HepG2 (cell line): ENCODE measurements around the gene RBM26. TPM values are rescaled to one million over a fixed set of nuclear protein-coding genes. Genes with fewer than 3 reads are reported as not detected.

Experiments used
- ATAC-seq: fragments of 200-7000 bp; cut with Tn5 transposase; 3 replicates; pipeline ENCODE4 v1.9.1; 2020; ENCODE audit warnings: mild to moderate bottlenecking, moderate library complexity
- BruUV-seq: library from RNA; stranded (reverse); fragments of 400-500 nt; replicated peaks from 2 replicates; lab custom pipeline; 2021; lab: Mats Ljungman, UMichigan
- CTCF ChIA-PET: fragments of 300-600 bp; formaldehyde crosslinking; extraction: SDS; loops from one replicate; lab custom pipeline; 2021; ENCODE audit warnings: low total read pairs, inconsistent platforms, low intra/inter-chr PET ratio; lab: Yijun Ruan, JAX
- POLR2A ChIA-PET: fragments of 350-600 bp; sonication (Branson Sonifier 250); formaldehyde crosslinking; loops from one replicate; lab custom pipeline; 2020; ENCODE audit warnings: antibody characterized with exemption, inconsistent platforms; lab: Yijun Ruan, JAX
- DNase-seq: peaks from one replicate; pipeline ENCODE4 v3.0.0-alpha.2; 2015; ENCODE audit warnings: low spot score
- FAIRE-seq: peaks from 3 replicates; lab custom pipeline; 2011; peaks lifted over from hg19 to GRCh38; lab: Jason Lieb, UNC
- H2AFZ ChIP-seq: one replicate; pipeline ENCODE4 v1.6.1; 2011; ENCODE audit warnings: low read length, inconsistent platforms
- H3K27ac ChIP-seq: fragments of 300-600 bp; 3 replicates; pipeline ENCODE4 v1.8.0; 2011; ENCODE audit warnings: mixed run types, mild to moderate bottlenecking, mixed read lengths, low read length, inconsistent platforms; ENCODE audit not compliant: insufficient read depth; ENCODE audit errors: extremely low read length
- H3K27me3 ChIP-seq, 2 experiments: fragments of 200-600 bp in 1 of 2; 2 replicates in 1 of 2; 3 replicates in 1 of 2; pipeline versions ENCODE4 v1.6.0 to v1.8.0; 2011; ENCODE audit warnings: low read length in 2 of 2, mild to moderate bottlenecking in 2 of 2, moderate library complexity in 2 of 2, inconsistent platforms in 1 of 2; ENCODE audit not compliant: insufficient read depth in 2 of 2, control insufficient read depth in 1 of 2
- H3K36me3 ChIP-seq, 2 experiments: fragments of 200-600 bp in 1 of 2; replicated peaks in 1 of 2; 2 replicates in 1 of 2; 3 replicates in 1 of 2; pipeline versions ENCODE4 v1.5.1 to v1.8.0; 2011; ENCODE audit warnings: low read length in 2 of 2, inconsistent platforms in 1 of 2; ENCODE audit not compliant: insufficient read depth in 2 of 2, control insufficient read depth in 1 of 2
- H3K4me1 ChIP-seq: 2 replicates; pipeline ENCODE4 v1.5.1; 2012; ENCODE audit warnings: low read length, inconsistent platforms; ENCODE audit not compliant: insufficient read depth
- H3K4me2 ChIP-seq: 2 replicates; pipeline ENCODE4 v1.6.0; 2011; ENCODE audit warnings: low read depth, low read length, inconsistent platforms
- H3K4me3 ChIP-seq, 3 experiments: fragments of 200-600 bp in 1 of 3; sonication (generic), shearing (Covaris generic) in 1 of 3; replicated peaks in 1 of 3; 2 replicates each; pipeline ENCODE4 v1.5.1; 2011 to 2016; ENCODE audit warnings: low read length in 3 of 3, inconsistent platforms in 2 of 3, low read depth in 2 of 3, mild to moderate bottlenecking in 2 of 3, control low read depth in 1 of 3, mixed read lengths in 1 of 3; ENCODE audit not compliant: insufficient read depth in 1 of 3
- H3K79me2 ChIP-seq: one replicate; pipeline ENCODE4 v1.6.1; 2011; ENCODE audit warnings: low read length, inconsistent platforms; ENCODE audit not compliant: insufficient read depth
- H3K9ac ChIP-seq: 2 replicates; pipeline ENCODE4 v1.6.0; 2011; ENCODE audit warnings: mild to moderate bottlenecking, low read depth, low read length, inconsistent platforms; ENCODE audit not compliant: insufficient read depth
- H3K9me3 ChIP-seq: 2 replicates; pipeline ENCODE4 v1.5.1; 2012; ENCODE audit warnings: mild to moderate bottlenecking, low read length
- H4K20me1 ChIP-seq: 2 replicates; pipeline ENCODE4 v1.6.0; 2011; ENCODE audit warnings: inconsistent platforms, mild to moderate bottlenecking, low read length, moderate library complexity; ENCODE audit not compliant: insufficient read depth
- ATF6 ChIP-seq: sonication (generic); formaldehyde crosslinking; conservative IDR thresholded peaks from 2 replicates; pipeline ENCODE4 v1.4.0; 2020; ENCODE audit warnings: missing genetic modification reagents
- CHD2 ChIP-seq: IDR thresholded peaks from 2 replicates; pipeline ENCODE4 v1.6.1; 2011; ENCODE audit warnings: low read depth, low read length, improper control_type of control experiment
- KDM4B ChIP-seq: sonication (generic); formaldehyde crosslinking; IDR thresholded peaks from 2 replicates; pipeline ENCODE4 v1.4.0; 2020; ENCODE audit warnings: missing genetic modification reagents
- RCOR2 ChIP-seq: IDR thresholded peaks from 2 replicates; pipeline ENCODE4 v1.6.1; 2016; ENCODE audit warnings: missing biosample characterization, missing genetic modification reagents
- ZNF142 ChIP-seq: sonication (generic); formaldehyde crosslinking; IDR thresholded peaks from 2 replicates; pipeline ENCODE4 v1.4.0; 2020; ENCODE audit warnings: missing genetic modification reagents
- WGBS: methylation state at CpG from one replicate; pipeline ENCODE4 v1.1.6; 2017; ENCODE audit warnings: low lambda C conversion rate; 5-methylcytosine and 5-hydroxymethylcytosine counted together
- in situ Hi-C: cut with HindIII; loops from 2 replicates; pipeline ENCODE4 v1.10.0; 2017; ENCODE audit warnings: low pct_unique_long_range_greater_than_20kb; ENCODE audit not compliant: extremely low pct_ligation_motif_present
- intact Hi-C: fragments of 100-400 bp; cut with micrococcal nuclease; formaldehyde crosslinking; loops from one replicate; pipeline ENCODE4 v1.10.0; 2022; ENCODE audit not compliant: unreplicated experiment
- polyA plus RNA-seq, 8 experiments: library from polyadenylated mRNA; depleted of rRNA in 3 of 8; stranded (reverse) in 7 of 8; unstranded in 1 of 8; fragments of >200 nt; fragmentation: Illumina TruSeq in 4 of 8; extraction: Trizol in 4 of 8; gene quantifications; 2 replicates each; pipeline versions ENCODE4 v1.2.1 to v1.2.3, GENCODE V29; 2011 to 2016; ENCODE audit warnings: low read depth in 4 of 8, missing spikeins in 1 of 8, mixed read lengths in 1 of 8; ENCODE audit not compliant: insufficient read depth in 1 of 8
- total RNA-seq, 5 experiments: library from RNA; depleted of rRNA; stranded (reverse); fragments of >200 nt; fragmentation: Illumina TruSeq; extraction: Trizol; gene quantifications; 2 replicates each; pipeline ENCODE4 v1.2.3, GENCODE V29; 2016; ENCODE audit warnings: low read depth in 1 of 5
- TF ChIP-seq, protein P1 (sequence below): IDR thresholded peaks from 2 replicates; pipeline ENCODE4 v1.6.1; 2016; ENCODE audit warnings: low read depth, borderline replicate concordance
- TF ChIP-seq, protein P2 (sequence below): sonication (generic); formaldehyde crosslinking; IDR thresholded peaks from 2 replicates; pipeline ENCODE4 v1.4.0; 2020; ENCODE audit warnings: mild to moderate bottlenecking, missing genetic modification reagents
- TF ChIP-seq, protein P3 (sequence below): sonication (generic); formaldehyde crosslinking; IDR thresholded peaks from 2 replicates; pipeline ENCODE4 v1.8.1; 2023; ENCODE audit warnings: missing genetic modification reagents, mild to moderate bottlenecking, borderline replicate concordance

Gene RBM26
- total and polyA plus RNA-seq, 2 of the 13 experiments (the other 11 are each of a cell fraction or from before 2014, with no cell fraction given): 19.4 to 34.4 TPM

- Histone ChIP-seq H3K79me2 (no peaks in the 10 kb centered on the region), H3K9me3 (no peaks in the 10 kb centered on the region), H3K36me3 (no peaks in the 10 kb centered on the region), H2AFZ (no peak overlapping the region), H3K9ac (no peak overlapping the region), H3K4me2 (no peak overlapping the region), H3K4me1 (peaks cover 16% of the 10 kb centered on the region), H4K20me1 (no peaks in the 10 kb centered on the region), H3K27ac (no peak overlapping the region), H3K4me3 (no peak overlapping the region), H3K27me3 (no peaks in the 10 kb centered on the region; a peak in 1 of 5 replicates)
- ChIA-PET CTCF (no interaction called here), POLR2A (no interaction called here)
- intact Hi-C loops: no loop called here
- in situ Hi-C loops: no loop called here
- DNase-seq (no peak), FAIRE-seq (no peak), ATAC-seq (no peak)
- 0% methylated on average over 1 of the region's 1 CpG for WGBS
- BruUV-seq: no TSS peak
- TF ChIP-seq ZNF142: no peak
- TF ChIP-seq CHD2: no peak
- no peak for TF ChIP-seq KDM4B
- TF ChIP-seq, protein P1, sequence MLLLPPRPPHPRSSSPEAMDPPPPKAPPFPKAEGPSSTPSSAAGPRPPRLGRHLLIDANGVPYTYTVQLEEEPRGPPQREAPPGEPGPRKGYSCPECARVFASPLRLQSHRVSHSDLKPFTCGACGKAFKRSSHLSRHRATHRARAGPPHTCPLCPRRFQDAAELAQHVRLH (CRISPR knock-in tag): no peak
- no peak for TF ChIP-seq ATF6 (CRISPR knock-in tag)
- TF ChIP-seq, protein P2, sequence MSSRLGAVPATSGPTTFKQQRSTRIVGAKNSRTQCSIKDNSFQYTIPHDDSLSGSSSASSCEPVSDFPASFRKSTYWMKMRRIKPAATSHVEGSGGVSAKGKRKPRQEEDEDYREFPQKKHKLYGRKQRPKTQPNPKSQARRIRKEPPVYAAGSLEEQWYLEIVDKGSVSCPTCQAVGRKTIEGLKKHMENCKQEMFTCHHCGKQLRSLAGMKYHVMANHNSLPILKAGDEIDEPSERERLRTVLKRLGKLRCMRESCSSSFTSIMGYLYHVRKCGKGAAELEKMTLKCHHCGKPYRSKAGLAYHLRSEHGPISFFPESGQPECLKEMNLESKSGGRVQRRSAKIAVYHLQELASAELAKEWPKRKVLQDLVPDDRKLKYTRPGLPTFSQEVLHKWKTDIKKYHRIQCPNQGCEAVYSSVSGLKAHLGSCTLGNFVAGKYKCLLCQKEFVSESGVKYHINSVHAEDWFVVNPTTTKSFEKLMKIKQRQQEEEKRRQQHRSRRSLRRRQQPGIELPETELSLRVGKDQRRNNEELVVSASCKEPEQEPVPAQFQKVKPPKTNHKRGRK (CRISPR knock-in tag): no peak
- TF ChIP-seq, protein P3, sequence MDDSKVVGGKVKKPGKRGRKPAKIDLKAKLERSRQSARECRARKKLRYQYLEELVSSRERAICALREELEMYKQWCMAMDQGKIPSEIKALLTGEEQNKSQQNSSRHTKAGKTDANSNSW (CRISPR knock-in tag): no peak
- no peak for TF ChIP-seq RCOR2 (CRISPR knock-in tag)
Observed at GRCh38 chr13:79271616-79272015, 134.4 kb downstream of the RBM26 start.
